Body of pancreas (tissue), 4 donors: ENCODE measurements around the gene UTP11.

Source experiments
- POLR2A ChIP-seq, 3 donors: fragments of 450-650 bp; IDR thresholded peaks; one replicate each; pipeline ENCODE4 v1.6.1; 2016; ENCODE audit warnings: antibody characterized with exemption in 3 of 3, mild to moderate bottlenecking in 2 of 3
- TF ChIP-seq, protein P1 (sequence below), 7 experiments: fragments of 450-650 bp in 4 of 7; fragments of 200-600 bp in 3 of 7; sonication (generic) in 3 of 7; IDR thresholded peaks; one replicate each; pipeline ENCODE4 v1.5.1; 2016 to 2019; ENCODE audit warnings: antibody characterized with exemption in 7 of 7

GRCh38 chr1:38043036-38043747 lies 30.7 kb downstream of the UTP11 start:
- TF ChIP-seq, protein P1, sequence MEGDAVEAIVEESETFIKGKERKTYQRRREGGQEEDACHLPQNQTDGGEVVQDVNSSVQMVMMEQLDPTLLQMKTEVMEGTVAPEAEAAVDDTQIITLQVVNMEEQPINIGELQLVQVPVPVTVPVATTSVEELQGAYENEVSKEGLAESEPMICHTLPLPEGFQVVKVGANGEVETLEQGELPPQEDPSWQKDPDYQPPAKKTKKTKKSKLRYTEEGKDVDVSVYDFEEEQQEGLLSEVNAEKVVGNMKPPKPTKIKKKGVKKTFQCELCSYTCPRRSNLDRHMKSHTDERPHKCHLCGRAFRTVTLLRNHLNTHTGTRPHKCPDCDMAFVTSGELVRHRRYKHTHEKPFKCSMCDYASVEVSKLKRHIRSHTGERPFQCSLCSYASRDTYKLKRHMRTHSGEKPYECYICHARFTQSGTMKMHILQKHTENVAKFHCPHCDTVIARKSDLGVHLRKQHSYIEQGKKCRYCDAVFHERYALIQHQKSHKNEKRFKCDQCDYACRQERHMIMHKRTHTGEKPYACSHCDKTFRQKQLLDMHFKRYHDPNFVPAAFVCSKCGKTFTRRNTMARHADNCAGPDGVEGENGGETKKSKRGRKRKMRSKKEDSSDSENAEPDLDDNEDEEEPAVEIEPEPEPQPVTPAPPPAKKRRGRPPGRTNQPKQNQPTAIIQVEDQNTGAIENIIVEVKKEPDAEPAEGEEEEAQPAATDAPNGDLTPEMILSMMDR (IDR thresholded peaks at IDR 0.05) = no peak
- TF ChIP-seq POLR2A (IDR thresholded peaks at IDR 0.05) = no peak
